Colonic mucosa (tissue), 4 donors: ENCODE results near the gene SENP7. TPM values are rescaled to one million over a fixed set of nuclear protein-coding genes. Genes with fewer than 3 reads are reported as not detected.

Experiments used
- DNase-seq: peaks from one replicate; pipeline ENCODE4 v3.0.0-alpha.2; 2020
- H3K27ac ChIP-seq: fragments of 200-600 bp; one replicate; pipeline ENCODE4 v1.8.0; 2021
- H3K27me3 ChIP-seq: fragments of 200-600 bp; one replicate; pipeline ENCODE4 v1.8.0; 2021
- H3K36me3 ChIP-seq: fragments of 200-600 bp; one replicate; pipeline ENCODE4 v1.8.0; 2021
- H3K4me1 ChIP-seq: fragments of 200-600 bp; one replicate; pipeline ENCODE4 v1.8.0; 2021; ENCODE audit warnings: mild to moderate bottlenecking
- H3K4me3 ChIP-seq: fragments of 200-600 bp; one replicate; pipeline ENCODE4 v1.8.0; 2021
- H3K9ac ChIP-seq, 2 donors: one replicate each; pipeline ENCODE4 v1.7.0; 2013; ENCODE audit warnings: control low read depth in 2 of 2, low read depth in 2 of 2, low read length in 2 of 2
- H3K9me3 ChIP-seq: fragments of 200-600 bp; one replicate; pipeline ENCODE4 v1.8.0; 2021
- intact Hi-C: fragments of 100-400 bp; cut with DNase I; formaldehyde crosslinking; loops from one replicate; pipeline ENCODE4 v1.14.1; 2022
- total RNA-seq, 2 donors: library from RNA; stranded (reverse); fragmentation: NEBNext Ultra II Directional in 1 of 2; extraction: Animal tissue kit (Norgen Biotek cat#: 25700) in 1 of 2; gene quantifications; one replicate each; pipeline ENCODE4 v1.2.1, GENCODE V29; 2021
- TF ChIP-seq, protein P1 (sequence below): fragments of 200-600 bp; IDR thresholded peaks from one replicate; pipeline ENCODE4 v1.8.0; 2022; ENCODE audit warnings: antibody characterized with exemption, mild to moderate bottlenecking
- donor health status: healthy.
- donor health status: DM: no; HTN: no; CAD: no.
- donor health status: DM: no; HTN: no; CAD: no.

The SENP7 gene
- total RNA-seq, 2 donors from 2014 or later: 5.6 to 8.6 TPM

DNA sequence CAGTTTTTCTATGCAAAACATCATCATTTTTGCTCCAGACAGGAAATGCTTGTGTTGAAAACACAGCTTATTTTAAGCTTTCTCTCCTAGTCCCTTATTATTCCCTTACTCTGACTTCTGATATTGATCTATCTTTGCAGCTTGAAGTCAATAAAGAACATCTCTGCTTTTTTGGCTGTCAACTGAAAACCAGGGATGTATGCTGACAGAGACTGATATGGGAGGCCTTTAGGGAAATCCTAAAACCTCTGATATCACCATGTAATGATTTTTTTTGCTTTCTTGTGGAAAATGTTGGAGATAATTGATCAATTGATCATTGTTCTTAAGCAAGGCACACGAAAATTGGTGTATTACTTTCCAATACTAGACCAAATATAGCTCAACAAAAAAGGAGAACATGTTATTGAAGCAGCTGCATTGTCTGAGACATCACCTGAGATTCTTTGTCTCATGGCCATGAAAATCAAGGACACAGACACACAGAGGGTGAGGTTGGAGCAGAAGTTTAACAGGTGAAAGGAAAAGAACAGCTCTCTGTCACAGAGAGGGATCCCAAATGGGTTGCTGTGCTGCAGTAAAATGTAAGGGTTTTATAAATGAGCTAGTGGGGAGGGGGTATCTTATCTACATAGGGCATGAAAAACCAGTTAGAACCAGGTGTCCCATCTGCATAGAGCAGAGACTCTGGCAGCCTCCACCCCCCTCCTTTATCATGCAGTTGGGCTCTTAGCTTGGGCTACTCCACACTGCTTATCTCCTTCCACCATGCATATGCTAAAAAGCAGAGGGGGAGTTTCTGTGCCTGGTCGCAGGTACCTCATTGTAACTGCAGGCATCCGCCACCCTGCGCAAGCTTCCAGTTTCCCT is 17.0 kb upstream of the SENP7 start:
- H3K9ac ChIP-seq: no peak overlapping the region
- TF ChIP-seq, protein P1, sequence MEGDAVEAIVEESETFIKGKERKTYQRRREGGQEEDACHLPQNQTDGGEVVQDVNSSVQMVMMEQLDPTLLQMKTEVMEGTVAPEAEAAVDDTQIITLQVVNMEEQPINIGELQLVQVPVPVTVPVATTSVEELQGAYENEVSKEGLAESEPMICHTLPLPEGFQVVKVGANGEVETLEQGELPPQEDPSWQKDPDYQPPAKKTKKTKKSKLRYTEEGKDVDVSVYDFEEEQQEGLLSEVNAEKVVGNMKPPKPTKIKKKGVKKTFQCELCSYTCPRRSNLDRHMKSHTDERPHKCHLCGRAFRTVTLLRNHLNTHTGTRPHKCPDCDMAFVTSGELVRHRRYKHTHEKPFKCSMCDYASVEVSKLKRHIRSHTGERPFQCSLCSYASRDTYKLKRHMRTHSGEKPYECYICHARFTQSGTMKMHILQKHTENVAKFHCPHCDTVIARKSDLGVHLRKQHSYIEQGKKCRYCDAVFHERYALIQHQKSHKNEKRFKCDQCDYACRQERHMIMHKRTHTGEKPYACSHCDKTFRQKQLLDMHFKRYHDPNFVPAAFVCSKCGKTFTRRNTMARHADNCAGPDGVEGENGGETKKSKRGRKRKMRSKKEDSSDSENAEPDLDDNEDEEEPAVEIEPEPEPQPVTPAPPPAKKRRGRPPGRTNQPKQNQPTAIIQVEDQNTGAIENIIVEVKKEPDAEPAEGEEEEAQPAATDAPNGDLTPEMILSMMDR: no peak
- no peaks in the 10 kb centered on the region for H3K27me3 ChIP-seq
- no peak for DNase-seq
- H3K27ac ChIP-seq: no peak overlapping the region
- intact Hi-C loops: no loop called here
- no peaks in the 10 kb centered on the region for H3K9me3 ChIP-seq
- H3K36me3 ChIP-seq: no peaks in the 10 kb centered on the region
- no peaks in the 10 kb centered on the region for H3K4me1 ChIP-seq
- H3K4me3 ChIP-seq: no peak overlapping the region

DNA sequence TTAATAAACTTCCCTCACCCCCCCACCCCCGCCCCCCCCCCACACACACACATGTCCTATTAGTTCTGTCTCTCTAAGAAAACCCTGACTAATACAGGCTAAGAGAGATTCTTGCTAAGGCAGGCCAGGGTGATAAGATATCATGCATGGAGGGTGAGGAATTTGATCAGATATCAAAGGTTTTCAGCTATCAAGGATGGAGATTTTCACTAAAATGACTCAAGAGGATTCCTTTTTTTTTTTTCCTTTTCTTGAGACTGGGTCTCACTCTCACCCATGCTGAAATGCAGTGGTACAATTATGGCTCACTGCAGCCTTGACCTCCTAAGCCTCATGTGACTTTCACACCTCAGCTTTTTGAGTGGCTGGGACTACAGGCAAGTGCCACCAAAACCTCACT is 14.9 kb upstream of the SENP7 start:
- intact Hi-C loops: no loop called here
- Histone ChIP-seq H3K4me3 (no peak overlapping the region), H3K9me3 (no peaks in the 10 kb centered on the region), H3K4me1 (no peaks in the 10 kb centered on the region), H3K27ac (no peak overlapping the region), H3K36me3 (no peaks in the 10 kb centered on the region), H3K9ac (no peak overlapping the region), H3K27me3 (no peaks in the 10 kb centered on the region)
- TF ChIP-seq, protein P1: no peak
- no peak for DNase-seq

DNA sequence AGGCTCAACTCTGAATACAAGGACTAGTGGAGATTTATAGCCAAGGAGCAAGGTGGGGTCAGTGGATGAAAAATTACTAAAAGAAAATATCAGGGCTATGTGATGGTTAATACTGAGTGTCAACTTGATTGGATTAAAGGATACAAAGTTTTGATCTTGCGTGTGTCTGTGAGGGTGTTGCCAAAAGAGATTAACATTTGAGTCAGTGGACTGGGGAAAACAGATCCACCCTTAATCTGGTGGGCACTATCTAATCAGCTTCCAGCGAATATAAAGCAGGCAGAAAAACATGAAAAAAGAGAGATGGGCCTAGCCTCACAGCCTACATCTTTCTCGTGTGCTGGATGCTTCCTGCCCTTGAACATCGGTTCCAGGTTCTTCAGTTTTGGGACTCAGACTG is 14.4 kb upstream of the SENP7 start:
- Histone ChIP-seq H3K9ac (no peak overlapping the region), H3K4me3 (no peak overlapping the region), H3K27me3 (no peaks in the 10 kb centered on the region), H3K4me1 (no peaks in the 10 kb centered on the region), H3K9me3 (no peaks in the 10 kb centered on the region), H3K36me3 (no peaks in the 10 kb centered on the region), H3K27ac (no peak overlapping the region)
- intact Hi-C loops: no loop called here
- TF ChIP-seq, protein P1: no peak
- no peak for DNase-seq

DNA sequence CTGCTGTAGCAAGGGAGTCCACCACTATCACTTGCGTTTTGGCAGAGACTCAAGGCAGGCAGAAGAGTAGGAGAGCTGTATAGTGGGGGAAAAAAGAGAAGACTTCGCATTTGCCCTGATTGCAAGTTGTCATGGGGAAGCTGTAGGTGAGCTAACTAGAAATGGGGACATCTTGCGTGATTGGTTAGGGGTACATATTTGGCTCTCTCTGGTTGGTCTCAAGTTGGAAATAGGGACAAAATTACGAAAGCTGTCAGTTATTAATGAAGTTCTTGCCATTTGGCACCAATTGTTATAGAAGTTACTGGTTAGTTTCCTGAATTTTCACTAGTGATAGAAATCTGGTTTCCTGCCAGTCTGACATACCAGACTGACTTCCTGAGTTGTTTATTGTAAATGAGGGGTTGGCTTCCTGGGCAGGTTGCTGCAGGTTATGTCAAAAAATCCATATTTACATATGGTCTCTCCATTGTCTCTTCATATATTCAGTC is 8.2 kb upstream of the SENP7 start:
- Histone ChIP-seq H3K4me1 (no peaks in the 10 kb centered on the region), H3K27me3 (no peaks in the 10 kb centered on the region), H3K36me3 (no peaks in the 10 kb centered on the region), H3K9ac (no peak overlapping the region), H3K27ac (no peak overlapping the region), H3K9me3 (no peaks in the 10 kb centered on the region), H3K4me3 (no peak overlapping the region)
- TF ChIP-seq, protein P1: no peak
- DNase-seq: no peak
- intact Hi-C loops: no loop called here

DNA sequence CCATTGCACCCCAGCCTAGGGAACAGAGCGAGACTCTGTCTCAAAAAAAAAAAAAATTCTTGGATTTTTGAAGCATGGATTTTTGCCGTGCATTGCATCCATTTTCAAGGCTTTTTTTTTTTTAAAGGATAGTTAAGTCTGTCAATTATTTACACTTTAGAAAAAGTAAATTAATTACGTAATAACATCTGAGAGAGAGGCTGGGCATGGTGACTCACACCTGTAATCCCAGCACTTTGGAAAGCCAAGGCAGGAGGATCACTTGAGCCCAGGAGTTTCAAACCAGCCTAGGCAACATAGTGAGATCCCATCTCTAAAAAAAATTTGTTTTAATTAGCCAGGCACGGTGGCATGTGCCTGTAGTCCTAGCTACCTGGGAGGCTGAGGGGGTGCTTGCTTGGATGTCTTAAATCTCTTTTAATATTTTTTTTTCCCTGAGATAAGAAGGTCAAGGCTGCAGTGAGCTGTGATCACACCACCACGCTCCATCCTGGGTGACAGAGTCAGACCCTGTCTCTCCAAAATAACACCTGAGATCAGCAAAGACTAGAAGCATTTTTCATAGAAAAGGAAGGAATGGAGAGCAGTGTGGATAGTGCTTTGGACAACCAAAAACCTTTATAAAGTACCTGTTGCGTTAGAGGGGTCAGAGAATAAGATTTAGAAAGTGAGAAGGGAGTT is 6.8 kb upstream of the SENP7 start:
- TF ChIP-seq, protein P1: no peak

More for the DNA sequence above, 6.8 kb upstream of the SENP7 start:
- no peaks in the 10 kb centered on the region for H3K9me3 ChIP-seq
- no peaks in the 10 kb centered on the region for H3K4me1 ChIP-seq
- no peak for DNase-seq
- no peak overlapping the region for H3K27ac ChIP-seq
- H3K9ac ChIP-seq: no peak overlapping the region
- H3K36me3 ChIP-seq: no peaks in the 10 kb centered on the region
- no peaks in the 10 kb centered on the region for H3K27me3 ChIP-seq
- H3K4me3 ChIP-seq: no peak overlapping the region
- intact Hi-C loops: loop anchor here (5.0 kb wide), 1 partner anchor 47 kb away; no protein-coding TSS in a partner anchor
